GM23338 (cell line): Measurements from ENCODE around the gene ARHGAP27. TPM values are rescaled to one million over a fixed set of nuclear protein-coding genes. Genes with fewer than 3 reads are reported as not detected.

Experiments used
- ATAC-seq: fragments of 200-7000 bp; cut with Tn5 transposase; 3 replicates; pipeline ENCODE4 v1.9.1; 2020
- DNase-seq: peaks from one replicate; pipeline ENCODE4 v3.0.0-alpha.2; 2015; ENCODE audit warnings: low spot score
- H2AFZ ChIP-seq: fragments of 200-600 bp; sonication (generic); 2 replicates; pipeline ENCODE4 v1.8.0; 2016; ENCODE audit warnings: antibody characterized with exemption, mild to moderate bottlenecking, moderate library complexity
- H3F3A ChIP-seq: fragments of 200-600 bp; sonication (generic); replicated peaks from 2 replicates; pipeline ENCODE4 v1.8.0; 2017; ENCODE audit warnings: antibody characterized with exemption, mixed run types, low read depth
- H3K27ac ChIP-seq: fragments of 200-600 bp; sonication (generic); 2 replicates; pipeline ENCODE4 v1.6.1; 2016; ENCODE audit warnings: low read depth
- H3K27me3 ChIP-seq: fragments of 200-600 bp; sonication (generic); 2 replicates; pipeline ENCODE4 v1.8.0; 2016; ENCODE audit warnings: mild to moderate bottlenecking, mixed run types, moderate library complexity; ENCODE audit not compliant: insufficient read depth
- H3K36me3 ChIP-seq: fragments of 200-600 bp; sonication (generic); 2 replicates; pipeline ENCODE4 v1.8.0; 2016; ENCODE audit warnings: mild to moderate bottlenecking; ENCODE audit not compliant: insufficient read depth
- H3K4me1 ChIP-seq: fragments of 200-600 bp; sonication (generic); 2 replicates; pipeline ENCODE4 v1.8.0; 2016; ENCODE audit warnings: mild to moderate bottlenecking, moderate library complexity; ENCODE audit not compliant: insufficient read depth
- H3K4me2 ChIP-seq: fragments of 200-600 bp; sonication (generic); 2 replicates; pipeline ENCODE4 v1.7.1; 2017; ENCODE audit warnings: mixed run types
- H3K4me3 ChIP-seq: fragments of 200-600 bp; sonication (generic); 2 replicates; pipeline ENCODE4 v1.6.1; 2016; ENCODE audit warnings: mixed run types
- H3K79me2 ChIP-seq: fragments of 200-600 bp; sonication (generic); replicated peaks from 2 replicates; pipeline ENCODE4 v1.8.0; 2017; ENCODE audit warnings: mild to moderate bottlenecking; ENCODE audit not compliant: insufficient read depth
- H3K9me2 ChIP-seq: fragments of 200-600 bp; sonication (generic); 2 replicates; pipeline ENCODE4 v1.8.0; 2017; ENCODE audit not compliant: insufficient read depth
- H4K20me1 ChIP-seq: fragments of 200-600 bp; sonication (generic); replicated peaks from 2 replicates; pipeline ENCODE4 v1.8.0; 2017; ENCODE audit warnings: mild to moderate bottlenecking; ENCODE audit not compliant: insufficient read depth
- H3K27ac Mint-ChIP-seq: 2 replicates; pipeline ENCODE4 v1.8.0; 2020; ENCODE audit warnings: inconsistent platforms, mild to moderate bottlenecking, moderate library complexity, mixed read lengths
- H3K27me3 Mint-ChIP-seq: 3 replicates; pipeline ENCODE4 v1.8.0; 2022; ENCODE audit warnings: low read depth, mild to moderate bottlenecking, moderate library complexity, mixed read lengths, inconsistent platforms; ENCODE audit not compliant: insufficient read depth, poor library complexity
- H3K36me3 Mint-ChIP-seq: 3 replicates; pipeline ENCODE4 v1.8.0; 2021; ENCODE audit warnings: low read depth, mild to moderate bottlenecking, inconsistent platforms, moderate library complexity, mixed read lengths
- H3K4me1 Mint-ChIP-seq: 3 replicates; pipeline ENCODE4 v1.8.0; 2020; ENCODE audit warnings: mild to moderate bottlenecking, inconsistent platforms, mixed read lengths
- H3K4me3 Mint-ChIP-seq: 3 replicates; pipeline ENCODE4 v1.8.0; 2021; ENCODE audit warnings: moderate library complexity, mild to moderate bottlenecking, inconsistent platforms, mixed read lengths
- H3K9me3 Mint-ChIP-seq: 3 replicates; pipeline ENCODE4 v1.8.0; 2020; ENCODE audit warnings: moderate library complexity, mild to moderate bottlenecking, inconsistent platforms, mixed read lengths
- CREB1 ChIP-seq: fragments of 250-450 bp; sonication (Bioruptor Pico); IDR thresholded peaks from 2 replicates; pipeline ENCODE4 v1.5.0; 2020; ENCODE audit warnings: low read depth, mild to moderate bottlenecking, moderate library complexity
- EZH2 ChIP-seq: fragments of 200-600 bp; sonication (generic); IDR thresholded peaks from one replicate; pipeline ENCODE4 v1.8.0; 2017; ENCODE audit warnings: antibody characterized with exemption, mild to moderate bottlenecking, low read depth; ENCODE audit not compliant: unreplicated experiment
- EZH2phosphoT487 ChIP-seq: fragments of 200-600 bp; sonication (generic); IDR thresholded peaks from one replicate; pipeline ENCODE4 v1.8.1; 2018; ENCODE audit warnings: antibody characterized with exemption; ENCODE audit not compliant: unreplicated experiment
- JUNB ChIP-seq: IDR thresholded peaks from one replicate; pipeline ENCODE4 v1.6.1; 2016; ENCODE audit warnings: antibody characterized with exemption; ENCODE audit not compliant: unreplicated experiment
- STAT1 ChIP-seq: IDR thresholded peaks from one replicate; pipeline ENCODE4 v1.6.1; 2016; ENCODE audit warnings: antibody characterized with exemption; ENCODE audit not compliant: unreplicated experiment
- ZNF114 ChIP-seq: fragments of 250-450 bp; sonication (Bioruptor Pico); IDR thresholded peaks from 2 replicates; pipeline ENCODE4 v1.5.0; 2020; ENCODE audit warnings: mild to moderate bottlenecking, moderate library complexity
- polyA plus RNA-seq: library from polyadenylated mRNA; unstranded; fragments of >200 nt; fragmentation: Nextera tagmentation; extraction: Ambion mirVana; gene quantifications from 2 replicates; pipeline ENCODE4 v1.2.1, GENCODE V29; 2016
- total RNA-seq: library from RNA; depleted of rRNA; stranded (reverse); fragments of >200 nt; shearing (Covaris generic); gene quantifications from 2 replicates; pipeline ENCODE4 v1.2.3, GENCODE V29; 2014
- TF ChIP-seq, protein P1 (sequence below): fragments of 250-450 bp; sonication (Bioruptor Pico); IDR thresholded peaks from 2 replicates; pipeline ENCODE4 v1.5.0; 2020; ENCODE audit warnings: mild to moderate bottlenecking, moderate library complexity
- TF ChIP-seq, protein P2 (sequence below): IDR thresholded peaks from 2 replicates; pipeline ENCODE4 v1.6.1; 2016; ENCODE audit warnings: antibody characterized with exemption
- TF ChIP-seq, protein P3 (sequence below), 2 experiments: fragments of 200-600 bp in 1 of 2; sonication (generic) in 1 of 2; conservative IDR thresholded peaks; 2 replicates each; pipeline versions ENCODE4 v1.5.1 to v1.6.1; 2016 to 2017; ENCODE audit warnings: antibody characterized with exemption in 2 of 2, low read depth in 2 of 2, mild to moderate bottlenecking in 2 of 2, moderate library complexity in 1 of 2

The ARHGAP27 gene
- total and polyA plus RNA-seq, 2 experiments from 2014 or later: 5.9 to 17.7 TPM

GRCh38 chr17:45436625-45437464 is 4.2 kb upstream of the ARHGAP27 start (continued):
- TF ChIP-seq, protein P1, sequence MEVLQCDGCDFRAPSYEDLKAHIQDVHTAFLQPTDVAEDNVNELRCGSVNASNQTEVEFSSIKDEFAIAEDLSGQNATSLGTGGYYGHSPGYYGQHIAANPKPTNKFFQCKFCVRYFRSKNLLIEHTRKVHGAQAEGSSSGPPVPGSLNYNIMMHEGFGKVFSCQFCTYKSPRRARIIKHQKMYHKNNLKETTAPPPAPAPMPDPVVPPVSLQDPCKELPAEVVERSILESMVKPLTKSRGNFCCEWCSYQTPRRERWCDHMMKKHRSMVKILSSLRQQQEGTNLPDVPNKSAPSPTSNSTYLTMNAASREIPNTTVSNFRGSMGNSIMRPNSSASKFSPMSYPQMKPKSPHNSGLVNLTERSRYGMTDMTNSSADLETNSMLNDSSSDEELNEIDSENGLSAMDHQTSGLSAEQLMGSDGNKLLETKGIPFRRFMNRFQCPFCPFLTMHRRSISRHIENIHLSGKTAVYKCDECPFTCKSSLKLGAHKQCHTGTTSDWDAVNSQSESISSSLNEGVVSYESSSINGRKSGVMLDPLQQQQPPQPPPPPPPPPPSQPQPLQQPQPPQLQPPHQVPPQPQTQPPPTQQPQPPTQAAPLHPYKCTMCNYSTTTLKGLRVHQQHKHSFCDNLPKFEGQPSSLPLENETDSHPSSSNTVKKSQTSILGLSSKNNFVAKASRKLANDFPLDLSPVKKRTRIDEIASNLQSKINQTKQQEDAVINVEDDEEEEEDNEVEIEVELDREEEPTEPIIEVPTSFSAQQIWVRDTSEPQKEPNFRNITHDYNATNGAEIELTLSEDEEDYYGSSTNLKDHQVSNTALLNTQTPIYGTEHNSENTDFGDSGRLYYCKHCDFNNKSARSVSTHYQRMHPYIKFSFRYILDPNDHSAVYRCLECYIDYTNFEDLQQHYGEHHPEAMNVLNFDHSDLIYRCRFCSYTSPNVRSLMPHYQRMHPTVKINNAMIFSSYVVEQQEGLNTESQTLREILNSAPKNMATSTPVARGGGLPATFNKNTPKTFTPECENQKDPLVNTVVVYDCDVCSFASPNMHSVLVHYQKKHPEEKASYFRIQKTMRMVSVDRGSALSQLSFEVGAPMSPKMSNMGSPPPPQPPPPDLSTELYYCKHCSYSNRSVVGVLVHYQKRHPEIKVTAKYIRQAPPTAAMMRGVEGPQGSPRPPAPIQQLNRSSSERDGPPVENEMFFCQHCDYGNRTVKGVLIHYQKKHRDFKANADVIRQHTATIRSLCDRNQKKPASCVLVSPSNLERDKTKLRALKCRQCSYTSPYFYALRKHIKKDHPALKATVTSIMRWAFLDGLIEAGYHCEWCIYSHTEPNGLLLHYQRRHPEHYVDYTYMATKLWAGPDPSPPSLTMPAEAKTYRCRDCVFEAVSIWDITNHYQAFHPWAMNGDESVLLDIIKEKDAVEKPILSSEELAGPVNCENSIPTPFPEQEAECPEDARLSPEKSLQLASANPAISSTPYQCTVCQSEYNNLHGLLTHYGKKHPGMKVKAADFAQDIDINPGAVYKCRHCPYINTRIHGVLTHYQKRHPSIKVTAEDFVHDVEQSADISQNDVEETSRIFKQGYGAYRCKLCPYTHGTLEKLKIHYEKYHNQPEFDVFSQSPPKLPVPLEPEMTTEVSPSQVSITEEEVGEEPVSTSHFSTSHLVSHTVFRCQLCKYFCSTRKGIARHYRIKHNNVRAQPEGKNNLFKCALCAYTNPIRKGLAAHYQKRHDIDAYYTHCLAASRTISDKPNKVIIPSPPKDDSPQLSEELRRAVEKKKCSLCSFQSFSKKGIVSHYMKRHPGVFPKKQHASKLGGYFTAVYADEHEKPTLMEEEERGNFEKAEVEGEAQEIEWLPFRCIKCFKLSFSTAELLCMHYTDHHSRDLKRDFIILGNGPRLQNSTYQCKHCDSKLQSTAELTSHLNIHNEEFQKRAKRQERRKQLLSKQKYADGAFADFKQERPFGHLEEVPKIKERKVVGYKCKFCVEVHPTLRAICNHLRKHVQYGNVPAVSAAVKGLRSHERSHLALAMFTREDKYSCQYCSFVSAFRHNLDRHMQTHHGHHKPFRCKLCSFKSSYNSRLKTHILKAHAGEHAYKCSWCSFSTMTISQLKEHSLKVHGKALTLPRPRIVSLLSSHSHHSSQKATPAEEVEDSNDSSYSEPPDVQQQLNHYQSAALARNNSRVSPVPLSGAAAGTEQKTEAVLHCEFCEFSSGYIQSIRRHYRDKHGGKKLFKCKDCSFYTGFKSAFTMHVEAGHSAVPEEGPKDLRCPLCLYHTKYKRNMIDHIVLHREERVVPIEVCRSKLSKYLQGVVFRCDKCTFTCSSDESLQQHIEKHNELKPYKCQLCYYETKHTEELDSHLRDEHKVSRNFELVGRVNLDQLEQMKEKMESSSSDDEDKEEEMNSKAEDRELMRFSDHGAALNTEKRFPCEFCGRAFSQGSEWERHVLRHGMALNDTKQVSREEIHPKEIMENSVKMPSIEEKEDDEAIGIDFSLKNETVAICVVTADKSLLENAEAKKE: no peak
- TF ChIP-seq, protein P2, sequence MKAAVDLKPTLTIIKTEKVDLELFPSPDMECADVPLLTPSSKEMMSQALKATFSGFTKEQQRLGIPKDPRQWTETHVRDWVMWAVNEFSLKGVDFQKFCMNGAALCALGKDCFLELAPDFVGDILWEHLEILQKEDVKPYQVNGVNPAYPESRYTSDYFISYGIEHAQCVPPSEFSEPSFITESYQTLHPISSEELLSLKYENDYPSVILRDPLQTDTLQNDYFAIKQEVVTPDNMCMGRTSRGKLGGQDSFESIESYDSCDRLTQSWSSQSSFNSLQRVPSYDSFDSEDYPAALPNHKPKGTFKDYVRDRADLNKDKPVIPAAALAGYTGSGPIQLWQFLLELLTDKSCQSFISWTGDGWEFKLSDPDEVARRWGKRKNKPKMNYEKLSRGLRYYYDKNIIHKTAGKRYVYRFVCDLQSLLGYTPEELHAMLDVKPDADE: no peak
- TF ChIP-seq JUNB (no peak), ZNF114 (CRISPR knock-in tag) (no peak), CREB1 (CRISPR knock-in tag) (no peak)

DNA sequence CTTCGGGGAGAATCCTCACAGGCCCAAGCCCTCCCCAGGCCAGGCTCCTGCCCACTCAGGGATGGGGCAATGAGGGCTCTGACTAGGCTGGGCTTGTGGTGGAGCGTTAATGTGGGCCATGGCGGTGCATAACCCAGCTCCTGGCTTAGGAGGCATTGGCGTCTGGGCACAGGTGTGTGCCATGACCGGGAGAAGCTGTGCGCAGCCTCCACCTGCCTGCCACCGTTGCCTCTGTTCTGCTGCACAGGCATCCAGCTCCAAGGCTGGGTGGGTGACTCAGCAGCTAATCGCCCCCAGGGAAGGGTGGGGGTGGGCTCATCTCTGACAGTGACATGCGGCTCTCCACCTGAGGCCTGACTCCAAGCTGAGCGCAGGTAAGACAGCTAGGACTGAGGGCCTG is 3.5 kb upstream of the ARHGAP27 start:
- no peak overlapping the region for H2AFZ ChIP-seq
- H3K4me2 ChIP-seq: no peak overlapping the region
- Mint-ChIP-seq H3K4me3 (no peak overlapping the region), H3K4me1 (peaks cover 34% of the 10 kb centered on the region), H3K9me3 (no peaks in the 10 kb centered on the region), H3K36me3 (no peaks in the 10 kb centered on the region), H3K27me3 (peaks cover 29% of the 10 kb centered on the region), H3K27ac (no peak overlapping the region)
- H3K4me1 ChIP-seq: peaks cover 3% of the 10 kb centered on the region; the same call in 1 of the 2 replicates
- no peaks in the 10 kb centered on the region for H3K36me3 ChIP-seq
- H3K79me2 ChIP-seq: no peaks in the 10 kb centered on the region
- TF ChIP-seq STAT1 (no peak), EZH2phosphoT487 (no peak), EZH2 (no peak), JUNB (no peak)
- TF ChIP-seq, protein P3, sequence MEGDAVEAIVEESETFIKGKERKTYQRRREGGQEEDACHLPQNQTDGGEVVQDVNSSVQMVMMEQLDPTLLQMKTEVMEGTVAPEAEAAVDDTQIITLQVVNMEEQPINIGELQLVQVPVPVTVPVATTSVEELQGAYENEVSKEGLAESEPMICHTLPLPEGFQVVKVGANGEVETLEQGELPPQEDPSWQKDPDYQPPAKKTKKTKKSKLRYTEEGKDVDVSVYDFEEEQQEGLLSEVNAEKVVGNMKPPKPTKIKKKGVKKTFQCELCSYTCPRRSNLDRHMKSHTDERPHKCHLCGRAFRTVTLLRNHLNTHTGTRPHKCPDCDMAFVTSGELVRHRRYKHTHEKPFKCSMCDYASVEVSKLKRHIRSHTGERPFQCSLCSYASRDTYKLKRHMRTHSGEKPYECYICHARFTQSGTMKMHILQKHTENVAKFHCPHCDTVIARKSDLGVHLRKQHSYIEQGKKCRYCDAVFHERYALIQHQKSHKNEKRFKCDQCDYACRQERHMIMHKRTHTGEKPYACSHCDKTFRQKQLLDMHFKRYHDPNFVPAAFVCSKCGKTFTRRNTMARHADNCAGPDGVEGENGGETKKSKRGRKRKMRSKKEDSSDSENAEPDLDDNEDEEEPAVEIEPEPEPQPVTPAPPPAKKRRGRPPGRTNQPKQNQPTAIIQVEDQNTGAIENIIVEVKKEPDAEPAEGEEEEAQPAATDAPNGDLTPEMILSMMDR (conservative IDR thresholded peaks at IDR 0.05; ENCODE audit: low read depth in 2 of 2): no peak
- TF ChIP-seq, protein P2: no peak
- H3K27me3 ChIP-seq: peaks cover 16% of the 10 kb centered on the region
- no peaks in the 10 kb centered on the region for H4K20me1 ChIP-seq
- no peak for ATAC-seq
- no peak overlapping the region for H3K27ac ChIP-seq
- H3F3A ChIP-seq: no peaks in the 10 kb centered on the region
- H3K4me3 ChIP-seq: no peak overlapping the region
- H3K9me2 ChIP-seq: no peaks in the 10 kb centered on the region
- no peak for DNase-seq
